SKM-1 (cell line): Measurements from ENCODE around the gene TMCC1.
A peak's percentile ranks its signal among the peaks of the same experiment; 100 is the strongest.
"Not testable (repeated sequence)": the region's sequence is repeated elsewhere in the genome, so short reads cannot be mapped to it uniquely, and the experiment has no call there.

Experiments
- DNase-seq: peaks from one replicate; lab custom pipeline; 2025; ENCODE audit not compliant: unreplicated experiment; lab: John Stamatoyannopoulos, UW

Gene TMCC1

DNA sequence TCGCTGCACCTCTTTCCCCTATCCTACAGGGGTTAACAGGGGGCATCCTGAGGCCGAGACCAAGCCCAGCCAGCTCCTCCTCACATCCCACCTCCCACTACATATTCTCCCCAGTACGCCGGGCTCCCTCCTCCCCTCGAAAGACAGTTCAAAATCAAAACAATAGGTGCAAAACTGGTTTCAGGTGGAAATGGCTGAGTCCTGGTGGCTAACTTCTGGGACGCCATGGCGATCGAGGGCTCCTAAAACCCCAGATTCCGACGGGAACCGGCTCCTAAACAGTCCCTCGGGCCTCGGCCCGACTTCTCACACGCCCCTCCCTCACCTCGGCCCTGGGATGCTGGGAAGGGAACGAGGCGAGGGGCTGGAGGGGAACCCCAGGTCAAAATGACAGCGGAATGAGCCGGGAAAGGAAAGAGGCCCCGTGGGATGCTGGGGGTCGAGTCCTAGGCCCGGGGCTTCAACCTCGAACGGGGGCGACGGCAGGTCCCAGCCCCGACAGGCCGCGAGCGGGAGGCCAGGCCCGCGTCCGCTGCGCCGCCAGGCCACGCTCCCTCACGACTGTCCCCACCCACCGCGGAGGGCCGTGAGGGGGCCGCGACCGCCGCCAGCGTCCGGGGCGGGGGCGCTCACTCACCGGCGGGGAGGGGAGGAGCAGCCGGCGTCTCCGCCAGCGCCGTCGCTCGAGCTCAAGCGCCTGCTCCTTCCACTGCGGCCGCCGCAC lies 492 bp downstream of the TMCC1 start:
- peak; percentile 60 for DNase-seq

GRCh38 chr3:129892486-129892856 lies 1.0 kb downstream of the TMCC1 start:
- no peak for DNase-seq

- no peak for DNase-seq
These were observed 2.6 kb downstream of the TMCC1 start for GRCh38 chr3:129890891-129891290.

DNA sequence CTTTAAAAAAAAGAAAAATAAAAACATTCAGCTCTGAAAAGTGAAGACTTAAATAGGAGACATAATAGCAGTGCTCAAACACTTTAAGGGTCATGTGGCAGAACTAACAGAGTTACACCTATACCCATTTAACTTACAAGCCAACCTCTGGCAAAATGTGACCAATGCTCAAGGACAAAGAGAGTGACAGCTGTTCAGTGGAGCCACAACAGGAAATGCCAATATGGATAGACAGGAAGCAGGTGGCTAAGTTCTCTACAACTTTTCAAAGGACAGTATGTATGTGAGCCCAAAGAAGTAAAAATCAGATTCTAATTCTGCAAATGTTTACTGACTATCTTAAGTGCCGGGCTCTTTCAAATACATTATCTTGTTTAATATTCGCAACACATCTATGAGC lies 3.4 kb downstream of the TMCC1 start:
- no peak for DNase-seq

DNA sequence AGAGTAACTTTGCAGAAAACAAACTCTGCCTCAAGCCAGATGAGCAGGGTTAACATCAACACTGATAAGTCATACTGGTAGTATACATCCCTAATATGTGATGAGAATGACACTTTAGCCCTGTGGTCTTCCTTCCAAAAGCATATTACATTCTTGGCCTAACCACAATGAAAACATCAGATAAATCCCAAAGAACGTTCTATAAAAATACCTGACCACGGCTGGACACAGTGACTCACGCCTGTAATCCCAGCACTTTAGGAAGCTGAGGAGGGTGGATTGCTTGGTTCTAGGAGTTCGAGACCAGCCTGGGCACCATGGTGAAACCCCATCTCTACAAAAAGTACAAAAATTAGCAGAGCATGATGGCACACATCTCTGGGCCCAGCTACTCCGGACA lies 4.7 kb downstream of the TMCC1 start:
- DNase-seq: no peak

GRCh38 chr3:129881261-129881660 lies 12.2 kb downstream of the TMCC1 start:
- no peak for DNase-seq

DNA sequence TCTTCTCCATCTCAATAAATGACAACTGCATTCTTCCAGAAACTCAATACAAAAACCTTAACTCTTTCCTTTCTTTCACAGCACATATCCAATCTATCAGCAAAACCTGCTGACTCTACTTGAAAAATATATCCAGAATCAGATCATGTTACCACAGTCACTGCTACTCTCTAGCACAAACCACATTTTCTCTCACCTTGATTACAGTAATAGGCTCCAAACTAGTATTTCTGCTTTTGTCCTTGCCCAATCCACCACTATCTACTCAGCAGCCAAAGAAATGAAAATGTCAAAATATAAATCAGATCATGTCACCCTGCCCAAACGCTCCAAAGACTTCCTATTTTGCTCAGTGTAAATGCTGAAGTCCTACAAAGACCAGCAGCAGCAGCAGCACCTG lies 15.2 kb downstream of the TMCC1 start:
- DNase-seq: no peak

DNA sequence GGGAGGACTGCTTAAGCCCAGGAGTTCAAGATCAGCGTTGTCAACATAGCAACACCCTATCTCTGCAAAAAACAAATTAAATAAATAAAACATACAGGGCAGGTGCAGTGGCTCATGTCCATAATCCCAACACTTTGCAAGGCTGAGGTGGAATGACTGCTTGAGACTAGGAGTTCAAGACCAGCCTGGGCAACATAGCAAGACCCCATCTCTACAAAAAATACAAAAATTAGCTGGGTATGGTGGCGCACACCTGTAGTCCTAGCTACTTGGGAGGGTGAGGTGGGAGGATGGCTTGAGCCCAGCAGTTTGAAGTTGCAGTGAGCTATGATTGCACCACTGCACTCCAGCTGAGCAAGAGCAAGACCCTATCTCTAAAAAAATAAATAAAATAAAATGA lies 19.0 kb downstream of the TMCC1 start:
- DNase-seq: not testable (repeated sequence)

GRCh38 chr3:129868912-129869311 lies 24.6 kb downstream of the TMCC1 start:
- DNase-seq: no peak

GRCh38 chr3:129867506-129868124 lies 25.9 kb downstream of the TMCC1 start:
- no peak for DNase-seq

- no peak for DNase-seq
These were observed 27.7 kb downstream of the TMCC1 start for GRCh38 chr3:129865806-129866205.

GRCh38 chr3:129864519-129864918 lies 29.0 kb downstream of the TMCC1 start:
- DNase-seq: no peak

GRCh38 chr3:129859272-129859671 lies 34.2 kb downstream of the TMCC1 start:
- no peak for DNase-seq

DNA sequence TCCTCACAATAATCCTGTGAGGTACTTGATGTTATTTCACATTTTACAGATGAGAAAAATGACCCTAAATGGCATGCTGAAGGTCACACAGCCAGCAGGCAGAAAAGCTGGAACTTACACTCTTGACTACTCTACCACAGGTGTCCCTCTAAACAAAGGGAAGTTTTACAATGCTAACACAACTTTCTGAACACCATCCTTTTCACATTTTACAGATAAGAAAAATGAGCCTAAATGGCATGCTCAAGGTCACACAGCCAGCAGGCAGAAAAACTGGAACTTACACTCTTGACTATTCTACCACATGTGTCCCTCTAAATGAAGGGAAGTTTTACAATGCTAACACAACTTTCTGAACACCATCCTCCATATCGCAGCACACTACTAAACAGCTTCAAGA lies 35.6 kb downstream of the TMCC1 start:
- no peak for DNase-seq

DNA sequence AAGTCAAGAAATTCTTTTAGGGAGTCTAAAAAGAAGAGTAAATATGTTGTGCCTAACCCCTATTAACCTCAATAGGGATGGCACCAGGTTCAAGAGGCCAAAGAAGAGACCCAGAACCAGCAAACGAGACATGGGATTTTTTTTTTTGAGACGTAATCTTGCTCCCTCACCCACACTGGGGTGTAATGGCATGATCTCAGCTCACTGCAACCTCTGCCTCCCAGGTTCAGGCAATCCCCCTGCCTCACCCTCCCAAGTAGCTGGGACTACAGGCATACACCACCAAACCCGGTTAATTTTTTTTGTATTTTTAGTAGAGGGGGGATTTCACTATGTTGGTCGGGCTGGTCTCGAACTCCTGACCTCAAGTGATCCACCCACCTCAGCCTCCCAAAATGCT lies 36.7 kb downstream of the TMCC1 start:
- DNase-seq: not testable (repeated sequence)

DNA sequence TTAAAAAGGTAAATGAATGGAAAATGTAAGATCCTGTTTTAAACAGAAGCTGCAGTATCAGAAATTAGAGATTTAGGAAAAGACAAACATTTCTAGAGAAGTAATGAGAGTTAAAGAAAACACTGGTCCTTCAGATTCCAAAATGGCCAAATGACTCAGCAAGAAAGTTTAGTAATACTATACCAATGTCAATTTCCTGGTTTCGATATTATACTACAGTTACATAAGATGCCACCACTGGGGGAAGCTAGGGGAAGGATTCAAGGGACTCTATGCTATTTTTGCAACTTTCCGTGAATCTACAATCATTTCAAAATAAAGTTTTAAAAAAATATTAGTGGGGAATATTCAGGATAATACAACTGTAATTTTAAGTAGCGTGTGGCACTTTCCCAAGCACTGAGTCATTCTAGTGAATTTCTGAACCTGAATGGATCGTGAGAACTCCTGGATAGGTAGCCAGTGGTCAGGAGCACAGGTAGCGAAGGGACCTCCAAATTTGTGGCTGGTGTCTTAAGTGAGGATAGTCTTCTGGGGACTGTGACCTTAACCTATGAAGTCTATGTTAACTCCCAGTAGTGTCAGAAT lies 37.6 kb downstream of the TMCC1 start:
- peak; percentile 79 for DNase-seq

DNA sequence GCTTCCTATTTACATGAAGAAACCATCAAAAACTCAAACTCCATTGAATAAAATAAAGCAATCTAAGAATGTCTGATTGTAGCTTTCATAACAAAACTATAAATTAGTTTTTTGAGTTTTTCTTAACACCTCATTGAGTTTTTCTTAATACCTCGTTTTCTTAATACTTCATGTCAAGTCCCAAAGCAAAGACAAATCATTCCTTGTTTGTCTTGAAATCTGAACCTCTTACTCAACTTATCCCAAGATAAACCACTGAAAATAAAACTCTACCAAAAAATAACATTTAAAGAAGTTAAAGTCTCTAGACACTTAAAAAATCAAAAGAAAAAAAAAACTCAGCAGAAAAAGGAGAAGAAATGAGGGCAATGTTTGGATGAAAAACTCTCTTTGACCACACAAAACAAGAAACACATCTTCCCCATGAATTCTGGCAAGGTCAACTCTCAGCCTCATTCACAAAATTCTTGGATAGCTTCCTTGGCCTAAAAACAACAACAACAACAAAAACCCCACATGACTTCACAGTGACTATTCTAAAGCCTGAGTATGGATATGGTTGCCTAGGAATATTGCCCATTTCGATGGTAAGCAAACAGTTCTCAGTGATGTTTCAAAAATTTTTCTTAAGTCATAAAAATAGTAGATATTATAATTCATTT lies 38.2 kb downstream of the TMCC1 start:
- no peak for DNase-seq

DNA sequence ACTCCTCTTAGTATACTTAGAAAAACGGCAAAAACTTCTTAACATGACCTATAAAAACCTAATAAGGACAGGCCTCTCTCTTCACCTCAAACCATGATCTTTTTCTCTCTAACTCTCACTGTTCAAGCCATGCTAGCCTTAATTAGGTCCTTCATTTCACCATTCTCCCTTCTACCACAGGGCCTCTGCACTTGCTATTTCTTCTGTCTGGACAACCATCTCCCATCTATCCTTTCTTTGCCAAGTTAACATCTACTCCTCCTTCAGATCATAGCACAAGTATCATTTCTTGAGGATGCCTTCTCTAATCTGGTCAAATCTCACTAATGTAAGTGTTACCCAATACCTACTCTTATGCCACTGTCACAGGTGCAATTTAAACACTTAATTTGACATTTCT lies 39.1 kb downstream of the TMCC1 start:
- DNase-seq: no peak

DNA sequence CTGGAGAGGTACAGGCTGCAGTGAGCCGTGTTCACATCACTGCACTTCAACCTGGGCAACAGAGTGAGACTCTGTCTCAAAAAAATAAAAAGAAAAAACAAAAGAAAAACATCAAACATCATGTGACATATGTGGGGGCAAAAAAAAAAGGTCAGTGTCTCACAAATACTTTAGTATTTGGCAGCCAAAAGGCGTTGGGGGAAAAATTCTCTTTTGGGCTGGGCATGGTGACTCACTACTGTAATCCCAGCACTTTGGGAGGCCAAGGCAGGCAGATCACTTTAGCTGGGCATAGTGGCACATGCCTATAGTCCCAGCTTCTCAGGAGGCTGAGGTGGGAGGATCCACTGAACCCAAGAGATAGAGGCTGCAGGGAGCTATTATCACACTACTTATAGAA lies 47.6 kb downstream of the TMCC1 start:
- DNase-seq: no peak

- no peak for DNase-seq
These were observed 52.7 kb downstream of the TMCC1 start for GRCh38 chr3:129840707-129841360.

DNA sequence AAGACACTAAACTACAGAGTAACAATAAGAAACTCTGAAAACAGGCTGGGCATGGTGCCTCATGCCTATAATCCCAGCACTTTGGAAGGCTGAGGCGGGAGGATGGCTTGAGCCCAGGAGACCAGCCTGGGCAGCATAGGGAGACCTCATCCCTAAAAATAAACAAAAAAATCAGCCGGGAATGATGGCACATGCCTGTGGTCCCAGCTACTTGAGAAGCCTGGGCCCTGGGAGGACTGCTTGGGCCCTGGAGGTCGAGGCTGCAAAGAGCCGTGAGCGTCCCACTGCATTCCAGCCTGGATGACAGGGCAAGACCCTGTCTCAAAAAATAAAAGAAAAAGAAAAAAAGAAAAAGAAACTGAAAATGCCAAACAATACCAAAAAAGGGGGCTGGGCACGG lies 55.4 kb downstream of the TMCC1 start:
- no peak for DNase-seq
